Osteocyte (in vitro differentiated cells): Measurements from ENCODE around the gene OSGIN1. TPM values are rescaled to one million over a fixed set of nuclear protein-coding genes. Genes with fewer than 3 reads are reported as not detected.
A peak's percentile ranks its signal among the peaks of the same experiment; 100 is the strongest.

Experiments
- DNase-seq: peaks from one replicate; pipeline ENCODE4 v3.0.0; 2021; ENCODE audit warnings: mixed read lengths; ENCODE audit not compliant: unreplicated experiment; ENCODE audit errors: extremely low spot score
- H3K27ac Mint-ChIP-seq: one replicate; pipeline ENCODE4 v1.8.0; 2021; ENCODE audit warnings: mild to moderate bottlenecking, mixed read lengths; ENCODE audit not compliant: unreplicated experiment
- H3K27me3 Mint-ChIP-seq: one replicate; pipeline ENCODE4 v1.8.0; 2021; ENCODE audit warnings: mixed read lengths; ENCODE audit not compliant: unreplicated experiment
- H3K36me3 Mint-ChIP-seq: one replicate; pipeline ENCODE4 v1.8.0; 2021; ENCODE audit warnings: mixed read lengths; ENCODE audit not compliant: unreplicated experiment
- H3K4me1 Mint-ChIP-seq: one replicate; pipeline ENCODE4 v1.8.0; 2021; ENCODE audit warnings: mixed read lengths; ENCODE audit not compliant: unreplicated experiment
- H3K4me3 Mint-ChIP-seq: one replicate; pipeline ENCODE4 v1.8.0; 2021; ENCODE audit warnings: mild to moderate bottlenecking, moderate library complexity, mixed read lengths; ENCODE audit not compliant: unreplicated experiment
- H3K9me3 Mint-ChIP-seq: one replicate; pipeline ENCODE4 v1.8.0; 2021; ENCODE audit warnings: mixed read lengths; ENCODE audit not compliant: unreplicated experiment
- CTCF ChIP-seq: fragments of 200-600 bp; sonication (generic); IDR thresholded peaks from 2 replicates; pipeline ENCODE4 v1.5.0; 2021; ENCODE audit warnings: antibody characterized with exemption, mild to moderate bottlenecking, moderate library complexity
- total RNA-seq: library from RNA; stranded (reverse); gene quantifications from 2 replicates; pipeline ENCODE4 v1.2.1, GENCODE V29; 2021

Gene OSGIN1
- total RNA-seq, 1 donor from 2014 or later = 1.3 TPM

- Mint-ChIP-seq H3K4me1 (peaks cover 18% of the 10 kb centered on the region), H3K27me3 (no peaks in the 10 kb centered on the region), H3K27ac (no peak overlapping the region), H3K36me3 (no peaks in the 10 kb centered on the region), H3K9me3 (no peaks in the 10 kb centered on the region), H3K4me3 (no peak overlapping the region)
- TF ChIP-seq CTCF = no peak
- no peak for DNase-seq
These were observed 2.4 kb downstream of the OSGIN1 start for GRCh38 chr16:83955218-83956130.

GRCh38 chr16:83956336-83957289 is 3.6 kb downstream of the OSGIN1 start:
- H3K27ac Mint-ChIP-seq = no peak overlapping the region
- no peak overlapping the region for H3K4me3 Mint-ChIP-seq

GRCh38 chr16:83957296-83957855 is 4.3 kb downstream of the OSGIN1 start:
- H3K4me3 Mint-ChIP-seq = no peak overlapping the region

More at GRCh38 chr16:83956336-83957289, 3.6 kb downstream of the OSGIN1 start:
- TF ChIP-seq CTCF = peak; percentile 94
- H3K9me3 Mint-ChIP-seq = no peaks in the 10 kb centered on the region
- H3K27me3 Mint-ChIP-seq = no peaks in the 10 kb centered on the region
- H3K4me1 Mint-ChIP-seq = peaks cover 18% of the 10 kb centered on the region
- peak; percentile 92 for DNase-seq
- no peaks in the 10 kb centered on the region for H3K36me3 Mint-ChIP-seq

GRCh38 chr16:83958137-83958845 is 5.3 kb downstream of the OSGIN1 start:
- no peaks in the 10 kb centered on the region for H3K9me3 Mint-ChIP-seq
- no peaks in the 10 kb centered on the region for H3K36me3 Mint-ChIP-seq
- H3K27ac Mint-ChIP-seq = no peak overlapping the region
- H3K27me3 Mint-ChIP-seq = no peaks in the 10 kb centered on the region
- H3K4me3 Mint-ChIP-seq = no peak overlapping the region
- no peak for DNase-seq
- H3K4me1 Mint-ChIP-seq = peaks cover 16% of the 10 kb centered on the region
- no peak for TF ChIP-seq CTCF

More at GRCh38 chr16:83957296-83957855, 4.3 kb downstream of the OSGIN1 start:
- Mint-ChIP-seq H3K36me3 (no peaks in the 10 kb centered on the region), H3K4me1 (peaks cover 18% of the 10 kb centered on the region), H3K27me3 (no peaks in the 10 kb centered on the region), H3K9me3 (no peaks in the 10 kb centered on the region), H3K27ac (no peak overlapping the region)
- no peak for DNase-seq
- TF ChIP-seq CTCF = no peak
